Activated CD8-positive, alpha-beta memory T cell treated with anti-CD3 and anti-CD28 coated beads, Interleukin-2, amount 50 U/mL, for 48 hours (primary cell): ENCODE data around the gene POLR3A.
"Not testable (repeated sequence)": the region's sequence is repeated elsewhere in the genome, so short reads cannot be mapped to it uniquely, and the experiment has no call there.

Source experiments
- DNase-seq: peaks from one replicate; pipeline ENCODE4 v3.0.0-alpha.2; 2020

POLR3A gene

GRCh38 chr10:78029269-78030226 is at the start of gene POLR3A:
Gene POLR3A, minus strand, starts transcription at chr10:78029515. Its CDS starts 108 bp downstream, at chr10:78029407.
- DNase-seq = peak; percentile 93

- no peak for DNase-seq
These were observed 49.4 kb upstream of the POLR3A start for GRCh38 chr10:78078539-78079330.

- DNase-seq = not testable (repeated sequence)
These were observed 46.5 kb upstream of the POLR3A start for GRCh38 chr10:78075806-78076205.

GRCh38 chr10:78072504-78072903 is 43.2 kb upstream of the POLR3A start:
- no peak for DNase-seq

- DNase-seq = no peak
These were observed 42.5 kb upstream of the POLR3A start for GRCh38 chr10:78071857-78072179.

- no peak for DNase-seq
These were observed 42.0 kb upstream of the POLR3A start for GRCh38 chr10:78071140-78071856.

GRCh38 chr10:78070726-78071125 is 41.4 kb upstream of the POLR3A start:
- no peak for DNase-seq

- DNase-seq = not testable (repeated sequence)
These were observed 40.7 kb upstream of the POLR3A start for GRCh38 chr10:78070064-78070463.

GRCh38 chr10:78069151-78069550 is 39.8 kb upstream of the POLR3A start:
- DNase-seq = no peak

GRCh38 chr10:78066728-78067430 is 37.6 kb upstream of the POLR3A start:
- DNase-seq = no peak

GRCh38 chr10:78066012-78066411 is 36.7 kb upstream of the POLR3A start:
- no peak for DNase-seq

- DNase-seq = no peak
These were observed 36.3 kb upstream of the POLR3A start for GRCh38 chr10:78065611-78066010.

- not testable (repeated sequence) for DNase-seq
These were observed 35.6 kb upstream of the POLR3A start for GRCh38 chr10:78064919-78065318.

GRCh38 chr10:78063236-78063635 is 33.9 kb upstream of the POLR3A start:
- no peak for DNase-seq

GRCh38 chr10:78062296-78062695 is 33.0 kb upstream of the POLR3A start:
- DNase-seq = no peak

- DNase-seq = no peak
These were observed 30.8 kb upstream of the POLR3A start for GRCh38 chr10:78059906-78060702.

- DNase-seq = no peak
These were observed 29.2 kb upstream of the POLR3A start for GRCh38 chr10:78058562-78058961.

- DNase-seq = no peak
These were observed 24.0 kb upstream of the POLR3A start for GRCh38 chr10:78053211-78053868.

- no peak for DNase-seq
These were observed 20.5 kb upstream of the POLR3A start for GRCh38 chr10:78049851-78050250.

GRCh38 chr10:78047314-78047891 is 18.1 kb upstream of the POLR3A start:
- DNase-seq = peak; percentile 93
